Activated T-cell treated with anti-CD3 and anti-CD28 coated beads, Interleukin-2, amount 50 U/mL, for 24 hours (primary cell): ENCODE data around the gene RND1.

Experiments
- DNase-seq: peaks from one replicate; pipeline ENCODE4 v3.0.0-alpha.2; 2020
- H3K27ac Mint-ChIP-seq: 2 replicates; pipeline ENCODE4 v1.8.0; 2020; ENCODE audit warnings: mild to moderate bottlenecking, mixed read lengths
- H3K27me3 Mint-ChIP-seq: 2 replicates; pipeline ENCODE4 v1.8.0; 2020; ENCODE audit warnings: mixed read lengths
- H3K36me3 Mint-ChIP-seq: 2 replicates; pipeline ENCODE4 v1.8.0; 2020; ENCODE audit warnings: low read depth, mixed read lengths
- H3K4me1 Mint-ChIP-seq: 2 replicates; pipeline ENCODE4 v1.8.0; 2020; ENCODE audit warnings: low read depth, mixed read lengths
- H3K4me3 Mint-ChIP-seq: 2 replicates; pipeline ENCODE4 v1.8.0; 2020; ENCODE audit warnings: mild to moderate bottlenecking, moderate library complexity, mixed read lengths
- H3K9me3 Mint-ChIP-seq: 2 replicates; pipeline ENCODE4 v1.8.0; 2020; ENCODE audit warnings: mixed read lengths

Gene RND1

GRCh38 chr12:48827026-48827425 lies 38.6 kb downstream of the RND1 start:
- Mint-ChIP-seq H3K27me3 (no peaks in the 10 kb centered on the region), H3K4me3 (no peak overlapping the region), H3K36me3 (peaks cover 44% of the 10 kb centered on the region), H3K9me3 (no peaks in the 10 kb centered on the region), H3K4me1 (peaks cover 1% of the 10 kb centered on the region), H3K27ac (no peak overlapping the region)
- no peak for DNase-seq

GRCh38 chr12:48826209-48826855 lies 39.3 kb downstream of the RND1 start:
- H3K27ac Mint-ChIP-seq, result no peak overlapping the region

GRCh38 chr12:48824905-48825304 lies 40.8 kb downstream of the RND1 start:
- Mint-ChIP-seq H3K27me3 (no peaks in the 10 kb centered on the region), H3K4me1 (peaks cover 1% of the 10 kb centered on the region), H3K27ac (no peak overlapping the region), H3K4me3 (no peak overlapping the region), H3K9me3 (no peaks in the 10 kb centered on the region), H3K36me3 (peaks cover 24% of the 10 kb centered on the region)
- DNase-seq, result no peak

More at GRCh38 chr12:48826209-48826855, 39.3 kb downstream of the RND1 start:
- H3K4me1 Mint-ChIP-seq, result peaks cover 1% of the 10 kb centered on the region
- peaks cover 39% of the 10 kb centered on the region for H3K36me3 Mint-ChIP-seq
- H3K4me3 Mint-ChIP-seq, result no peak overlapping the region
- H3K9me3 Mint-ChIP-seq, result no peaks in the 10 kb centered on the region
- H3K27me3 Mint-ChIP-seq, result no peaks in the 10 kb centered on the region
- no peak for DNase-seq

- H3K9me3 Mint-ChIP-seq, result no peaks in the 10 kb centered on the region
- H3K36me3 Mint-ChIP-seq, result peaks cover 16% of the 10 kb centered on the region
- peaks cover 3% of the 10 kb centered on the region for H3K4me1 Mint-ChIP-seq
- no peaks in the 10 kb centered on the region for H3K27me3 Mint-ChIP-seq
- DNase-seq, result no peak
- H3K27ac Mint-ChIP-seq, result no peak overlapping the region
- H3K4me3 Mint-ChIP-seq, result no peak overlapping the region
These were observed 41.6 kb downstream of the RND1 start for GRCh38 chr12:48824112-48824511.

GRCh38 chr12:48823281-48823680 lies 42.4 kb downstream of the RND1 start:
- no peak overlapping the region for H3K27ac Mint-ChIP-seq
- peaks cover 7% of the 10 kb centered on the region for H3K4me1 Mint-ChIP-seq
- no peak overlapping the region for H3K4me3 Mint-ChIP-seq
- H3K27me3 Mint-ChIP-seq, result no peaks in the 10 kb centered on the region
- peaks cover 8% of the 10 kb centered on the region for H3K36me3 Mint-ChIP-seq
- no peaks in the 10 kb centered on the region for H3K9me3 Mint-ChIP-seq
- no peak for DNase-seq

- DNase-seq, result no peak
- Mint-ChIP-seq H3K9me3 (no peaks in the 10 kb centered on the region), H3K4me1 (peaks cover 12% of the 10 kb centered on the region), H3K27ac (no peak overlapping the region), H3K4me3 (no peak overlapping the region), H3K36me3 (peaks cover 4% of the 10 kb centered on the region), H3K27me3 (peaks cover 3% of the 10 kb centered on the region)
These were observed 43.0 kb downstream of the RND1 start for GRCh38 chr12:48822711-48823110.

GRCh38 chr12:48822139-48822538 lies 43.5 kb downstream of the RND1 start:
- Mint-ChIP-seq H3K4me3 (no peak overlapping the region), H3K27ac (no peak overlapping the region), H3K27me3 (peaks cover 9% of the 10 kb centered on the region), H3K9me3 (no peaks in the 10 kb centered on the region), H3K4me1 (peaks cover 17% of the 10 kb centered on the region), H3K36me3 (peaks cover 4% of the 10 kb centered on the region)
- no peak for DNase-seq

GRCh38 chr12:48819986-48820725 lies 45.5 kb downstream of the RND1 start:
- DNase-seq, result no peak
- peaks cover 30% of the 10 kb centered on the region for H3K4me1 Mint-ChIP-seq
- H3K36me3 Mint-ChIP-seq, result peaks cover 1% of the 10 kb centered on the region
- H3K4me3 Mint-ChIP-seq, result no peak overlapping the region
- no peak overlapping the region for H3K27ac Mint-ChIP-seq
- H3K9me3 Mint-ChIP-seq, result no peaks in the 10 kb centered on the region
- peaks cover 19% of the 10 kb centered on the region for H3K27me3 Mint-ChIP-seq

- H3K4me3 Mint-ChIP-seq, result peak overlapping the region; percentile 83
- peaks cover 2% of the 10 kb centered on the region for H3K36me3 Mint-ChIP-seq
- H3K27ac Mint-ChIP-seq, result no peak overlapping the region
- H3K4me1 Mint-ChIP-seq, result peaks cover 31% of the 10 kb centered on the region
- peaks cover 19% of the 10 kb centered on the region for H3K27me3 Mint-ChIP-seq
- no peaks in the 10 kb centered on the region for H3K9me3 Mint-ChIP-seq
- DNase-seq, result peak; percentile 45
These were observed 46.7 kb downstream of the RND1 start for GRCh38 chr12:48818831-48819590.

GRCh38 chr12:48817873-48818830 lies 47.5 kb downstream of the RND1 start, which contains the start of gene CACNB3:
TSS of gene CACNB3 (plus strand) at chr12:48818496. CDS start at chr12:48818930, 434 bp downstream.
- H3K9me3 Mint-ChIP-seq, result no peaks in the 10 kb centered on the region
- peaks cover 36% of the 10 kb centered on the region for H3K4me1 Mint-ChIP-seq
- H3K27me3 Mint-ChIP-seq, result peaks cover 19% of the 10 kb centered on the region
- H3K4me3 Mint-ChIP-seq, result peak within 1 kb of the TSS; percentile 83
- H3K36me3 Mint-ChIP-seq, result peaks cover 2% of the 10 kb centered on the region
- peak; percentile 85 for DNase-seq
- H3K27ac Mint-ChIP-seq, result peak within 1 kb of the TSS; percentile 71

GRCh38 chr12:48816143-48816854 lies 49.4 kb downstream of the RND1 start:
- H3K4me3 Mint-ChIP-seq, result peak overlapping the region; percentile 84
- H3K27ac Mint-ChIP-seq, result no peak overlapping the region
- no peak for DNase-seq
- no peaks in the 10 kb centered on the region for H3K9me3 Mint-ChIP-seq
- H3K27me3 Mint-ChIP-seq, result peaks cover 19% of the 10 kb centered on the region
- peaks cover 36% of the 10 kb centered on the region for H3K4me1 Mint-ChIP-seq
- H3K36me3 Mint-ChIP-seq, result peaks cover 2% of the 10 kb centered on the region

GRCh38 chr12:48815126-48816110 lies 50.3 kb downstream of the RND1 start:
- peak overlapping the region; percentile 84 for H3K4me3 Mint-ChIP-seq
- H3K27me3 Mint-ChIP-seq, result peaks cover 19% of the 10 kb centered on the region
- DNase-seq, result peak; percentile 67
- peak overlapping the region; percentile 74 for H3K27ac Mint-ChIP-seq
- H3K36me3 Mint-ChIP-seq, result peaks cover 2% of the 10 kb centered on the region
- no peaks in the 10 kb centered on the region for H3K9me3 Mint-ChIP-seq
- H3K4me1 Mint-ChIP-seq, result peaks cover 36% of the 10 kb centered on the region
